ENCODE data around the gene PHLDA3. TPM values are rescaled to one million over a fixed set of nuclear protein-coding genes. Genes with fewer than 3 reads are reported as not detected.

Gene PHLDA3
- total RNA-seq, 2 donors from 2014 or later, result 39.9 to 48.5 TPM

GRCh38 chr1:201450721-201451291 is 18.2 kb downstream of the PHLDA3 start:
- peak; percentile 82 for DNase-seq
- intact Hi-C loops (cut with DNase I), result no loop called here
- ATAC-seq, result peak; percentile 78 to 81

GRCh38 chr1:201448990-201449389 is 20.0 kb downstream of the PHLDA3 start:
- ATAC-seq (peak in 1 of 2 donors; percentile 6), DNase-seq (peak; percentile 36)
- intact Hi-C loops (cut with DNase I), result loop anchor here (2.0 to 10.0 kb wide), 2 partner anchors 32 to 66 kb away; no protein-coding TSS in a partner anchor

DNA sequence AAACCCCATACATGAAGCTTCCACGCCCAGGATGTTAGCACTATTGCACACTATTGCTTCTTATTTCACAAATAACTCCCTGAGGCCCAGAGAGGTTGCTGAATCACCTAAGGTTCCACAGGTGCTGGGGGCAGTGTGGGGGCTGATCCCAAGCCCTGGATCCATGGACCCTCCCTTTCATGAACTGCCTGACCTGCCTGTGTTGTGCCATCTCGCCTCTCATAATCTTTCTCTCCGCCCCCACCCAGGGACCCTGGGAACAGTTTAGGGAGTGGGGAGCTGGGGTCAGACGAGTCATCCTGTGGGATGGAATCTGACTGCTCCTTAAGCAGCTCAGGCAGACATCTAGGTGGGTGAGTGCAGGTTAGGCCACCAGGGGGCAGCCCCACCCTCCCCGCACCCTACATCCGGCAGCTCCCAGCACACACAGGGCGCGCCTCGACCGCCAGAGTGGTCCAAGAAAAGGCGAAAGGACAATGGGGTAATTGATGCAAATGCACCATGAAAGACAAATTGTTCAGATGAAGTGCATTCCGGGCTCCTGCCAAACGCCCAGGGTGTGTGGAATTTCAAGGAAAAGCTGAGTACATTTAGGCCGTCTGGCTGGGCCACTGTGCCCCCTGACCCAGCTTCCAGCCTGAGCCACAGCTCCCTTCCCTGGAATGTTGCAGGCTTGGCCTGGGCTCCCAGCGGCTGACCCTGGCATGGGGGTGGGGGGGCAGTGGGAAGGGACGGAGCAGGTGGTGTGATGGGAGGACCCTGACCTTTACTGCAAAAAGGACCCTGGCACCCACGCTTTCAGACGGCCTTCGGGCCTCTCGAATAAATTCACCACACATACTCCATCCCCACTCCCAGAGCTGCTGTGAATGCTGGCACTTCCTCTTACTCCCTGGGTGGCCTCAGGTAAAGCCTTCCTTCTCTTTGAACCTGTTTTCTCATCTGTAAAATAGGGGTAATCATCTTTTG is 20.8 kb downstream of the PHLDA3 start:
- intact Hi-C loops (cut with DNase I), result loop anchor here (2.0 to 10.0 kb wide), 2 partner anchors 33 to 67 kb away; no protein-coding TSS in a partner anchor
- DNase-seq (peak; percentile 84), ATAC-seq (peak; percentile 82 to 83)

- ATAC-seq (no peak), DNase-seq (no peak)
- intact Hi-C loops (cut with DNase I), result loop anchor here (10.0 kb wide), 1 partner anchor 69 kb away; no protein-coding TSS in a partner anchor
Observed at GRCh38 chr1:201445310-201445709, 23.7 kb downstream of the PHLDA3 start.

DNA sequence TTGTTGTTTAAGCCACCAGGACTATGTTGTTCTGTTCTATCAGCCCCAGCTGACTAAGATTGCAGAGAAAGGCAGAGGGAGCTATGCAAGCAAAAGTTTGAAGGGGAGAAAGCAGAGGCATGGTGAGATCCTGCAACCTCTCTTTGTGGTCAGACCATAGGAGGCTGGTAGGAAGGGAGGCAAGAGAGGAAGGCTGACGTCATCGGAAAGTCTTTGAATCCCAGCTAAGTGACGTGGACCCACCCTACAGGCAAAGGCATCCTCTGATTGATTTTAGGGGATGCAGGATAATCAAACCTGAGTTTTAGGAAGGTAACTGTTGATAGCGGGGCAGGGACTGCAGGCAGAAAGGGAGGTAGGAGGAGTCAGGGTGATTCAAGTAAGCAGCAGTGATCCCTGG is 24.2 kb downstream of the PHLDA3 start:
- intact Hi-C loops (cut with DNase I), result loop anchor here (10.0 kb wide), 1 partner anchor 70 kb away; no protein-coding TSS in a partner anchor
- ATAC-seq, result no peak

GRCh38 chr1:201443747-201444146 is 25.2 kb downstream of the PHLDA3 start:
- intact Hi-C loops (cut with DNase I), result loop anchor here (10.0 kb wide), 1 partner anchor 71 kb away; no protein-coding TSS in a partner anchor
- ATAC-seq (no peak), DNase-seq (no peak)

More for the DNA sequence above, 24.2 kb downstream of the PHLDA3 start:
- no peak for DNase-seq

GRCh38 chr1:201436969-201437368 is 32.0 kb downstream of the PHLDA3 start:
- ATAC-seq, result no peak
- intact Hi-C loops (cut with DNase I), result no loop called here
- DNase-seq, result no peak

DNA sequence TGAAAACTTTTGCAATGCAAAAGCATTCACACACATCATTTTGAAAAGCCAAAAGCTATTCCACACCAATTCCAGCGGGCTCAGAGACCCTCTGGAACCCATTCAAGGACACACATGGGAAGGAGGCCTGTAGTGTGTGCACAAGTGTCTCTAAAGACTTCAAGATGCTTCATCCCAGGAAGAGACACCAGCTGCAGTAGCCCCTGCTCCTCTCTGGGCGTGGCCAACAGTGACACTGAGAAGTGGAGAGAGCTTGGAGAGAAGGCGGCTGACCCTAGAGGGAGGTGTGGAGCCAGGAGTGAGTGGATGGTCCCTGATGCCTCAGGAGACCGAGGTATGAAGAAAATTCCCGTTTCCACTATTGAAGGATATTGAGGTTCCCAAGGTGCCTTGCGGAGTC is 32.6 kb downstream of the PHLDA3 start:
- intact Hi-C loops (cut with DNase I), result no loop called here
- DNase-seq (no peak), ATAC-seq (peak; percentile 64)

GRCh38 chr1:201434266-201434665 is 34.7 kb downstream of the PHLDA3 start:
- DNase-seq, result no peak
- intact Hi-C loops (cut with DNase I), result no loop called here
- ATAC-seq, result no peak

GRCh38 chr1:201433609-201434008 is 35.4 kb downstream of the PHLDA3 start:
- DNase-seq (no peak), ATAC-seq (no peak)
- intact Hi-C loops (cut with DNase I), result no loop called here

DNA sequence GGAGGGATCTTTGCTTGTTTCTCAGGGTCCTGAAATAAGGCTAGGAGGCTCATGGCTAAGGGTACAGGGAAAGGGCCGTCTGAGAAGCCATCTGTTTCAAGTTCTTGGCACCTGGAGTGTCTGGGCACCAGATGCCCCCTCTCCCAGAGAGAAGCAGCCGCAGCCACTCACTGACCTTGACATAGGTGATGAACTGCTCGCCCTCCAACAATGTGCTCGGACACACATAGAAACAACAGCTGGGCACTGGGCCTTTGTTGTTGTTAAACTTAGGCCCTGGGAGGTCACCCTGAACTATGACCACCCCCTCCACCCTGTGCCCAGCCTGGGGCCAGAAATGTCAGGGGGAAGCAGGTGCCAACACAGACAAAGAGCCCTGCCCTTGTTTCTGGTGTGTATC is 38.2 kb downstream of the PHLDA3 start:
- intact Hi-C loops (cut with DNase I), result no loop called here
- ATAC-seq (peak in 1 of 2 donors; percentile 21), DNase-seq (no peak)

- ATAC-seq, result no peak
- intact Hi-C loops (cut with DNase I), result no loop called here
- no peak for DNase-seq
Observed at GRCh38 chr1:201429736-201430501, 39.1 kb downstream of the PHLDA3 start.

GRCh38 chr1:201427963-201428362 is 41.0 kb downstream of the PHLDA3 start:
- intact Hi-C loops (cut with DNase I), result no loop called here
- DNase-seq, result no peak
- no peak for ATAC-seq

- intact Hi-C loops (cut with DNase I), result no loop called here
- ATAC-seq (peak; percentile 58 to 85), DNase-seq (peak; percentile 40)
Observed at GRCh38 chr1:201426479-201427310, 42.3 kb downstream of the PHLDA3 start.

DNA sequence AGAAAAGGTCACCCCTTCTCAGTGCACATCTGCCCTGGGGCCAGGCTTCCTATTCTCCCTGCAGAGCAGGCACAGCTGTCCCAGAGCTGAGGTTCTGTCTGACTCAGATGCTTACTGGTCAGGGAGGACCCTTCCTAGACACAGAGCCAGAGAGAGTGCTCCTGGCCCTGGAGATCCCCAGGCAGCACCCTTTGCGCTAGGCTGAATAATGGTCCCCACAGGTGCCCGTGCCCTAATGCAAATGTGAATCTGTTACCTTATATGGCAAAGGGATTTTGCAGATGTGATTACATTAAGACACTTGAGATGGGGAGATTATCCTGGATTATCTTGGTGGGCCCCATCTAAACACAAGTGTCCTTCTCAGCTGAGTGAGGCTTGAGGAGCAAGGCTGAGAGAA is 44.8 kb downstream of the PHLDA3 start:
- intact Hi-C loops (cut with DNase I), result no loop called here
- ATAC-seq (no peak), DNase-seq (no peak)

GRCh38 chr1:201423655-201424054 is 45.3 kb downstream of the PHLDA3 start:
- DNase-seq (no peak), ATAC-seq (no peak)
- intact Hi-C loops (cut with DNase I), result no loop called here

DNA sequence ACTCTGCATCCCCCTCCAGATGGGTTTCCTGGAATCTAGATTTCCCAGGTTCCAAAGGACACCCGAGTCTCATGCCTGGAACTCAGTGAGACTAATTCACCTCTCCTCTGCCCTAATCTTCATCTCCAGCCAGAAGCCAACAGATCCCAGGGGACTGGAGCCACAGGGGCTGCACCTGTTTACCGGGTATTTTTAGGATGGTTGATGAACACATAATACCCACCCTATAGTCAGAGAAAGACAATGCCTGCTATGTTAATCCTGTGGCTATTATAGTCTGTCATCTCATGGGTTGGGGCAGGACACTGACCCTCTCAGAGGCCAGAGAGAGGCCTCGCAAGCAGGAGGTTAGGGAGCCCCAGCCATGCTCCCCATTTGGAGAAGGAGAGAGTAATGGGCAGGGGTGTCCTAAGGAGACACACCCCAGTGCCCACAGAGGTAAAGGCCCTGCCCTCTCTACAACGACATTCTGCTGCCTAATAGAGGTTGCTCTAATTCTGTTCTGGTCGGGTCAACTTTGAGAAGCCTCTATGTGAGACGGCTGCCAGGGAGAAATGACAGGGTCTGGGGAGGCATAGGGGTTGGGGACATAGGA is 46.5 kb downstream of the PHLDA3 start:
- intact Hi-C loops (cut with DNase I), result no loop called here
- DNase-seq (no peak), ATAC-seq (no peak)

DNA sequence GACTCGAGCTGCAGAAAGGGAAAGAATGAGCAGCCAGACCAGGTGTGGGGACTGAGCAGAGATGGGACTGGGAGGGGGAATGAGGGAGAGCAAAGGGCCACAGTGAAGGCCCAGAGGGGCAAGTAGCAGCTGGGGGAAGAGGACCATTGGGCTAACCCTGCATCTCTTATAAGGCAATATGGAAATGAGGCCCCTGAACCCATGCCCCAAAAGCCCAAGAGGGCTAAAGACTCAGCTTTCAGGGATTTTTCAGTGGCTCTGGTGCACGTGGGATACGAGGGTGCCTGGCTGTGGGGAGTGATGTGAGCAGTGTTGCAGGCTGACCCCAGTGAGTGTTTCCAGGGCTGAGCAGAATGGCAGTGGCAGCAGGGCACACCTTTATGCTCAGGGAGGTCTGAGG is 47.0 kb downstream of the PHLDA3 start:
- intact Hi-C loops (cut with DNase I), result no loop called here
- no peak for DNase-seq
- ATAC-seq, result peak in 1 of 2 donors; percentile 3
